ENCODE measurements around the gene EIF3I.

EIF3I gene

GRCh38 chr1:32276032-32276782 lies 54.0 kb downstream of the EIF3I start:
- DNase-seq (ENCODE audit: extremely low read depth, insufficient read length): no peak
- Histone ChIP-seq H3K36me3 (ENCODE audit: control insufficient read depth, insufficient read depth, low read length) (peaks cover 21% of the 10 kb centered on the region), H3K4me3 (replicated peaks; ENCODE audit: low read depth, low read length) (no peak overlapping the region), H3K27me3 (replicated peaks; ENCODE audit: control insufficient read depth, insufficient read depth, low read length) (no peaks in the 10 kb centered on the region)
- TF ChIP-seq, protein P1, sequence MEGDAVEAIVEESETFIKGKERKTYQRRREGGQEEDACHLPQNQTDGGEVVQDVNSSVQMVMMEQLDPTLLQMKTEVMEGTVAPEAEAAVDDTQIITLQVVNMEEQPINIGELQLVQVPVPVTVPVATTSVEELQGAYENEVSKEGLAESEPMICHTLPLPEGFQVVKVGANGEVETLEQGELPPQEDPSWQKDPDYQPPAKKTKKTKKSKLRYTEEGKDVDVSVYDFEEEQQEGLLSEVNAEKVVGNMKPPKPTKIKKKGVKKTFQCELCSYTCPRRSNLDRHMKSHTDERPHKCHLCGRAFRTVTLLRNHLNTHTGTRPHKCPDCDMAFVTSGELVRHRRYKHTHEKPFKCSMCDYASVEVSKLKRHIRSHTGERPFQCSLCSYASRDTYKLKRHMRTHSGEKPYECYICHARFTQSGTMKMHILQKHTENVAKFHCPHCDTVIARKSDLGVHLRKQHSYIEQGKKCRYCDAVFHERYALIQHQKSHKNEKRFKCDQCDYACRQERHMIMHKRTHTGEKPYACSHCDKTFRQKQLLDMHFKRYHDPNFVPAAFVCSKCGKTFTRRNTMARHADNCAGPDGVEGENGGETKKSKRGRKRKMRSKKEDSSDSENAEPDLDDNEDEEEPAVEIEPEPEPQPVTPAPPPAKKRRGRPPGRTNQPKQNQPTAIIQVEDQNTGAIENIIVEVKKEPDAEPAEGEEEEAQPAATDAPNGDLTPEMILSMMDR (IDR thresholded peaks at IDR 0.05; ENCODE audit: insufficient read depth, low read length, poor library complexity, severe bottlenecking): no peak
